A549 (cell line): ENCODE data around the gene EIF2B1. TPM values are rescaled to one million over a fixed set of nuclear protein-coding genes. Genes with fewer than 3 reads are reported as not detected.
"Not testable (repeated sequence)": the region's sequence is repeated elsewhere in the genome, so short reads cannot be mapped to it uniquely, and the experiment has no call there.

ENCODE experiments used
- ATAC-seq, 2 experiments: fragments of 200-7000 bp in 1 of 2; fragments of >200 bp in 1 of 2; cut with Nextera tagmentation in 1 of 2; cut with Tn5 transposase in 1 of 2; 3 replicates each; pipeline versions ENCODE4 v1.8.0 to v1.9.1; 2018 to 2020; ENCODE audit warnings: mild to moderate bottlenecking in 1 of 2, moderate library complexity in 1 of 2
- CTCF ChIA-PET: fragments of 300-600 bp; sonication (Branson Sonifier 250); formaldehyde crosslinking; extraction: SDS; loops from one replicate; lab custom pipeline; 2021; ENCODE audit warnings: antibody characterized with exemption, inconsistent platforms; lab: Yijun Ruan, JAX
- POLR2A ChIA-PET: fragments of 350-600 bp; formaldehyde crosslinking; extraction: SDS; loops from one replicate; lab custom pipeline; 2021; ENCODE audit warnings: antibody characterized with exemption, inconsistent platforms; lab: Yijun Ruan, JAX
- DNase-seq, 2 experiments: peaks; one replicate each; pipeline versions ENCODE4 v3.0.0 to v3.0.0-alpha.2; 2011 to 2016; ENCODE audit warnings: low read depth in 1 of 2, low spot score in 1 of 2
- FAIRE-seq: peaks from 2 replicates; lab custom pipeline; 2011; peaks lifted over from hg19 to GRCh38; lab: Jason Lieb, UNC
- H3K27ac ChIP-seq, 2 experiments: fragments of >200 bp; sonication (Bioruptor Twin); formaldehyde crosslinking; 3 replicates each; pipeline ENCODE4 v1.5.1; 2016 to 2017
- H3K4me1 ChIP-seq: fragments of >200 bp; sonication (Bioruptor Twin); formaldehyde crosslinking; 3 replicates; pipeline ENCODE4 v1.6.1; 2016
- H3K4me2 ChIP-seq: fragments of >200 bp; sonication (Bioruptor Twin); formaldehyde crosslinking; 3 replicates; pipeline ENCODE4 v1.6.1; 2016
- H3K4me3 ChIP-seq: fragments of >200 bp; sonication (Bioruptor Twin); formaldehyde crosslinking; 3 replicates; pipeline ENCODE4 v1.5.1; 2016
- H3K9me3 ChIP-seq: fragments of >200 bp; sonication (Bioruptor Twin); formaldehyde crosslinking; 3 replicates; pipeline ENCODE4 v1.6.1; 2016
- CEBPB ChIP-seq, 2 experiments: fragments of >200 bp in 1 of 2; sonication (Bioruptor Twin) in 1 of 2; formaldehyde crosslinking in 1 of 2; IDR thresholded peaks; 2 replicates each; pipeline ENCODE4 v1.6.1; 2012 to 2016
- E2F6 ChIP-seq: IDR thresholded peaks from 2 replicates; pipeline ENCODE4 v1.6.1; 2012; ENCODE audit warnings: low read depth, borderline replicate concordance
- FOSL2 ChIP-seq, 2 experiments: fragments of 450-650 bp in 1 of 2; fragments of >200 bp in 1 of 2; sonication (Bioruptor Twin) in 1 of 2; formaldehyde crosslinking; IDR thresholded peaks; 2 replicates each; pipeline versions ENCODE4 v1.5.0 to v1.6.1; 2016 to 2020; ENCODE audit warnings: mild to moderate bottlenecking in 1 of 2, moderate library complexity in 1 of 2
- FOXS1 ChIP-seq: fragments of 250-450 bp; sonication (Bioruptor Pico); IDR thresholded peaks from 2 replicates; pipeline ENCODE4 v1.5.0; 2020; ENCODE audit warnings: mild to moderate bottlenecking, moderate library complexity
- GATA3 ChIP-seq: IDR thresholded peaks from 2 replicates; pipeline ENCODE4 v1.6.1; 2012; ENCODE audit warnings: borderline replicate concordance
- HES2 ChIP-seq: fragments of >200 bp; sonication (Bioruptor Twin); formaldehyde crosslinking; IDR thresholded peaks from 2 replicates; pipeline ENCODE4 v1.6.1; 2016
- HEYL ChIP-seq: fragments of 250-450 bp; sonication (Bioruptor Pico); IDR thresholded peaks from 2 replicates; pipeline ENCODE4 v1.8.0; 2021; ENCODE audit warnings: mild to moderate bottlenecking, moderate library complexity
- HOXB5 ChIP-seq: fragments of 250-450 bp; sonication (Bioruptor Pico); IDR thresholded peaks from 2 replicates; pipeline ENCODE4 v1.5.0; 2020; ENCODE audit warnings: mild to moderate bottlenecking, moderate library complexity
- MAFK ChIP-seq: fragments of 450-650 bp; IDR thresholded peaks from 2 replicates; pipeline ENCODE4 v1.6.1; 2014; ENCODE audit not compliant: partially characterized antibody
- MAZ ChIP-seq: fragments of 150-350 bp; IDR thresholded peaks from 2 replicates; pipeline ENCODE4 v1.6.1; 2014; ENCODE audit warnings: antibody characterized with exemption, low read depth, low read length, borderline replicate concordance
- NPAS2 ChIP-seq: fragments of 250-450 bp; sonication (Bioruptor Pico); IDR thresholded peaks from 2 replicates; pipeline ENCODE4 v1.8.0; 2022; ENCODE audit warnings: mild to moderate bottlenecking, moderate library complexity, borderline replicate concordance
- RARB ChIP-seq: fragments of 250-450 bp; sonication (Bioruptor Pico); IDR thresholded peaks from 2 replicates; pipeline ENCODE4 v1.8.0; 2021; ENCODE audit warnings: mild to moderate bottlenecking, moderate library complexity
- RCOR1 ChIP-seq: fragments of 150-350 bp; IDR thresholded peaks from 2 replicates; pipeline ENCODE4 v1.6.1; 2014; ENCODE audit warnings: antibody characterized with exemption, low read length, low read depth
- RFX5 ChIP-seq: fragments of 450-650 bp; IDR thresholded peaks from 2 replicates; pipeline ENCODE4 v1.7.1; 2014; ENCODE audit warnings: antibody characterized with exemption, mild to moderate bottlenecking, moderate library complexity
- SMC3 ChIP-seq: fragments of >200 bp; sonication (Bioruptor Twin); formaldehyde crosslinking; IDR thresholded peaks from 3 replicates; pipeline ENCODE4 v1.6.1; 2018; ENCODE audit warnings: inconsistent platforms
- TP53 ChIP-seq: fragments of 250-450 bp; sonication (Bioruptor Pico); IDR thresholded peaks from 2 replicates; pipeline ENCODE4 v1.5.0; 2021; ENCODE audit warnings: mild to moderate bottlenecking, moderate library complexity
- USF2 ChIP-seq: fragments of 450-650 bp; IDR thresholded peaks from 2 replicates; pipeline ENCODE4 v1.6.1; 2014; ENCODE audit warnings: antibody characterized with exemption
- ZC3H11A ChIP-seq: fragments of 450-650 bp; IDR thresholded peaks from 2 replicates; pipeline ENCODE4 v1.6.1; 2014; ENCODE audit warnings: antibody characterized with exemption, mild to moderate bottlenecking
- ZFP36 ChIP-seq: fragments of 450-650 bp; IDR thresholded peaks from 2 replicates; pipeline ENCODE4 v1.6.1; 2014; ENCODE audit warnings: borderline replicate concordance; ENCODE audit not compliant: partially characterized antibody
- WGBS: methylation state at CpG from one replicate; pipeline ENCODE4 v1.1.6; 2017; ENCODE audit errors: missing lambda C conversion rate; 5-methylcytosine and 5-hydroxymethylcytosine counted together
- polyA plus RNA-seq, 4 experiments: library from polyadenylated mRNA; depleted of rRNA in 3 of 4; stranded (reverse); fragments of >200 nt; fragmentation: RNase III in 1 of 4; extraction: RNeasy Plus Mini Kit Qiagen cat#74134 plus additional on column Dnase treatment in 1 of 4; gene quantifications; 2 replicates in 3 of 4; 3 replicates in 1 of 4; pipeline ENCODE4 v1.2.3, GENCODE V29; 2011 to 2017
- TF ChIP-seq, protein P1 (sequence below): IDR thresholded peaks from 2 replicates; pipeline ENCODE4 v1.6.1; 2012
- TF ChIP-seq, protein P2 (sequence below): fragments of >200 bp; sonication (Bioruptor Twin); formaldehyde crosslinking; IDR thresholded peaks from 3 replicates; pipeline ENCODE4 v1.5.1; 2016

The EIF2B1 gene
- polyA plus RNA-seq, 2 of the 4 experiments (the other 2 are of a cell fraction): 35.7 to 55.1 TPM

GRCh38 chr12:123607756-123608155 lies 25.7 kb downstream of the EIF2B1 start:
- POLR2A ChIA-PET: no interaction called here
- H3K9me3 ChIP-seq: no peaks in the 10 kb centered on the region
- TF ChIP-seq USF2: no peak
- no peak for TF ChIP-seq ZC3H11A
- no peak for TF ChIP-seq HES2
- no peak for TF ChIP-seq RCOR1
- TF ChIP-seq SMC3: no peak
- H3K4me1 ChIP-seq: peaks cover 12% of the 10 kb centered on the region; the same call in 1 of the 3 replicates
- CTCF ChIA-PET: interaction anchor here (1.3 kb wide), 1 partner anchor 11 kb away, joined by 4 read pairs; no protein-coding TSS in a partner anchor
- FAIRE-seq: no peak
- no peak overlapping the region for H3K27ac ChIP-seq
- H3K4me2 ChIP-seq: no peak overlapping the region
- no peak for ATAC-seq
- no peak for DNase-seq
- WGBS: 95% methylated on average over 4 of the region's 4 CpGs
- H3K4me3 ChIP-seq: no peak overlapping the region

- POLR2A ChIA-PET, ATAC-seq: not testable (repeated sequence)
- peak overlapping the region; percentile 71; the same call in 1 of the 3 replicates for H3K4me3 ChIP-seq
These were observed 30.0 kb downstream of the EIF2B1 start for GRCh38 chr12:123603495-123603894.

GRCh38 chr12:123602651-123603195 lies 30.8 kb downstream of the EIF2B1 start:
- POLR2A ChIA-PET: interaction anchor here (0.6 to 1.6 kb wide), 7 partner anchors 12 to 705 kb away, joined by 3 to 5 read pairs (median 3); partner anchors contain the start of genes SBNO1 and SNRNP35
- WGBS: 23% methylated on average over 7 of the region's 7 CpGs

More at GRCh38 chr12:123603495-123603894, 30.0 kb downstream of the EIF2B1 start:
- H3K4me2 ChIP-seq: peak overlapping the region; percentile 82
- DNase-seq, FAIRE-seq, H3K27ac ChIP-seq, H3K9me3 ChIP-seq: not testable (repeated sequence)
- 90% methylated on average over 11 of the region's 11 CpGs for WGBS
- CTCF ChIA-PET: interaction anchor here (1.2 to 1.9 kb wide), 2 partner anchors 10 to 15 kb away, joined by 3 to 13 read pairs; no protein-coding TSS in a partner anchor
- peaks cover 19% of the 10 kb centered on the region for H3K4me1 ChIP-seq

GRCh38 chr12:123601602-123602489 lies 31.6 kb downstream of the EIF2B1 start, which contains the start of gene DDX55:
Gene DDX55, plus strand, starts transcription at chr12:123602099. Its CDS starts 50 bp downstream, at chr12:123602149.
- ChIA-PET CTCF (interaction anchor here (0.8 to 3.4 kb wide), 11 partner anchors 10 to 350 kb away, joined by 3 to 20 read pairs (median 4); partner anchors contain the start of genes RILPL1 and SNRNP35), POLR2A (interaction anchor here (0.7 to 1.6 kb wide), 8 partner anchors 11 to 704 kb away, joined by 3 to 5 read pairs (median 3); partner anchors contain the start of genes ATP6V0A2, SBNO1 and SNRNP35)
- H3K27ac ChIP-seq: peak within 1 kb of the TSS; percentile 85 to 98
- no peak for FAIRE-seq
- WGBS: under 1% methylated on average over 18 of the region's 81 CpGs
- peak within 1 kb of the TSS; percentile 82 for H3K4me2 ChIP-seq
- peak within 1 kb of the TSS; percentile 71 for H3K4me3 ChIP-seq
- peak; percentile 97 to 98 for ATAC-seq
- H3K4me1 ChIP-seq: peaks cover 19% of the 10 kb centered on the region
- DNase-seq: peak; percentile 81 to 91
- H3K9me3 ChIP-seq: no peaks in the 10 kb centered on the region
- TF ChIP-seq, protein P1, sequence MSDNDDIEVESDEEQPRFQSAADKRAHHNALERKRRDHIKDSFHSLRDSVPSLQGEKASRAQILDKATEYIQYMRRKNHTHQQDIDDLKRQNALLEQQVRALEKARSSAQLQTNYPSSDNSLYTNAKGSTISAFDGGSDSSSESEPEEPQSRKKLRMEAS: peak; percentile 99
- TF ChIP-seq E2F6: peak; percentile 93
- no peak for TF ChIP-seq RARB (CRISPR knock-in tag)
- TF ChIP-seq HOXB5 (CRISPR knock-in tag): no peak; the same call in 1 of the 2 replicates
- no peak for TF ChIP-seq CEBPB (IDR thresholded peaks at IDR 0.05)
- 0 out of 2 replicates have a peak, but pooled peaks have one; percentile 20 for TF ChIP-seq GATA3
- TF ChIP-seq FOSL2 (IDR thresholded peaks at IDR 0.05): no peak
- 0 out of 2 replicates have a peak, but pooled peaks have one; percentile 2 for TF ChIP-seq FOSL2 (CRISPR knock-in tag; IDR thresholded peaks at IDR 0.05)
- peak; percentile 19; the same call in 1 of the 2 replicates for TF ChIP-seq NPAS2
- TF ChIP-seq MAFK: no peak
- peak; percentile 82 for TF ChIP-seq TP53
- peak; percentile 70; the same call in 1 of the 2 replicates for TF ChIP-seq RFX5
- no peak for TF ChIP-seq MAZ
- TF ChIP-seq FOXS1 (CRISPR knock-in tag): peak; percentile 53; the same call in 1 of the 2 replicates
- peak; percentile 46; the same call in 2 of the 3 replicates for TF ChIP-seq SMC3

More at GRCh38 chr12:123602651-123603195, 30.8 kb downstream of the EIF2B1 start:
- CTCF ChIA-PET: interaction anchor here (0.8 to 3.4 kb wide), 11 partner anchors 9 to 332 kb away, joined by 3 to 20 read pairs (median 4); partner anchors contain the start of genes RILPL1 and SNRNP35
- no peak for TF ChIP-seq MAFK
- TF ChIP-seq, protein P2, sequence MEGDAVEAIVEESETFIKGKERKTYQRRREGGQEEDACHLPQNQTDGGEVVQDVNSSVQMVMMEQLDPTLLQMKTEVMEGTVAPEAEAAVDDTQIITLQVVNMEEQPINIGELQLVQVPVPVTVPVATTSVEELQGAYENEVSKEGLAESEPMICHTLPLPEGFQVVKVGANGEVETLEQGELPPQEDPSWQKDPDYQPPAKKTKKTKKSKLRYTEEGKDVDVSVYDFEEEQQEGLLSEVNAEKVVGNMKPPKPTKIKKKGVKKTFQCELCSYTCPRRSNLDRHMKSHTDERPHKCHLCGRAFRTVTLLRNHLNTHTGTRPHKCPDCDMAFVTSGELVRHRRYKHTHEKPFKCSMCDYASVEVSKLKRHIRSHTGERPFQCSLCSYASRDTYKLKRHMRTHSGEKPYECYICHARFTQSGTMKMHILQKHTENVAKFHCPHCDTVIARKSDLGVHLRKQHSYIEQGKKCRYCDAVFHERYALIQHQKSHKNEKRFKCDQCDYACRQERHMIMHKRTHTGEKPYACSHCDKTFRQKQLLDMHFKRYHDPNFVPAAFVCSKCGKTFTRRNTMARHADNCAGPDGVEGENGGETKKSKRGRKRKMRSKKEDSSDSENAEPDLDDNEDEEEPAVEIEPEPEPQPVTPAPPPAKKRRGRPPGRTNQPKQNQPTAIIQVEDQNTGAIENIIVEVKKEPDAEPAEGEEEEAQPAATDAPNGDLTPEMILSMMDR: no peak
- no peak for TF ChIP-seq FOXS1 (CRISPR knock-in tag)
- no peak for TF ChIP-seq ZFP36
- TF ChIP-seq HEYL (CRISPR knock-in tag): no peak
- Histone ChIP-seq H3K27ac (peak overlapping the region; percentile 85 to 98), H3K4me2 (peak overlapping the region; percentile 82), H3K4me3 (peak overlapping the region; percentile 71), H3K9me3 (no peaks in the 10 kb centered on the region), H3K4me1 (peaks cover 19% of the 10 kb centered on the region)
- DNase-seq (no peak), ATAC-seq (peak in 1 of 2 experiments; percentile 4; a peak in 2 of 6 replicates), FAIRE-seq (no peak)
